NT2/D1 (cell line): ENCODE measurements around the gene SNW1.

Experiments used
- DNase-seq: peaks from one replicate; pipeline ENCODE4 v3.0.0-alpha.2; 2011; ENCODE audit warnings: low read depth, low spot score
- H3K27me3 ChIP-seq: 2 replicates; pipeline ENCODE4 v1.6.0; 2011; ENCODE audit warnings: mild to moderate bottlenecking; ENCODE audit not compliant: insufficient read length, insufficient read depth
- H3K36me3 ChIP-seq: 2 replicates; pipeline ENCODE4 v1.6.1; 2011; ENCODE audit warnings: mild to moderate bottlenecking, low read length, mixed read lengths; ENCODE audit not compliant: insufficient read depth, insufficient read length
- H3K4me1 ChIP-seq: 2 replicates; pipeline ENCODE4 v1.5.1; 2011; ENCODE audit not compliant: insufficient read depth, insufficient read length
- H3K4me3 ChIP-seq: 2 replicates; pipeline ENCODE4 v1.5.1; 2011; ENCODE audit warnings: low read depth; ENCODE audit not compliant: insufficient read length
- H3K9ac ChIP-seq: 2 replicates; pipeline ENCODE4 v1.6.0; 2011; ENCODE audit warnings: low read depth; ENCODE audit not compliant: insufficient read length
- H3K9me3 ChIP-seq: 2 replicates; pipeline ENCODE4 v1.5.1; 2011; ENCODE audit warnings: mild to moderate bottlenecking, low read length; ENCODE audit not compliant: insufficient read depth
- SUZ12 ChIP-seq: IDR thresholded peaks from 2 replicates; pipeline ENCODE4 v1.6.1; 2011; ENCODE audit not compliant: insufficient read length, insufficient read depth; ENCODE audit errors: extremely low read depth
- YY1 ChIP-seq: IDR thresholded peaks from 2 replicates; pipeline ENCODE4 v1.6.1; 2011; ENCODE audit not compliant: insufficient read length, insufficient read depth
- ZNF274 ChIP-seq: IDR thresholded peaks from 2 replicates; pipeline ENCODE4 v1.6.1; 2011; ENCODE audit warnings: mild to moderate bottlenecking, low read depth, low read length

Gene SNW1

GRCh38 chr14:77709412-77709811 is 51.5 kb downstream of the SNW1 start:
- H3K36me3 ChIP-seq: peaks cover 50% of the 10 kb centered on the region
- peak overlapping the region; percentile 95 for H3K9ac ChIP-seq
- H3K27me3 ChIP-seq: no peaks in the 10 kb centered on the region
- no peaks in the 10 kb centered on the region for H3K4me1 ChIP-seq
- H3K4me3 ChIP-seq: peak overlapping the region; percentile 99
- no peaks in the 10 kb centered on the region for H3K9me3 ChIP-seq
- DNase-seq: no peak
- TF ChIP-seq YY1: no peak
- no peak for TF ChIP-seq SUZ12
- no peak for TF ChIP-seq ZNF274

GRCh38 chr14:77708749-77709148 is 52.2 kb downstream of the SNW1 start:
- TF ChIP-seq SUZ12 (no peak), ZNF274 (no peak), YY1 (no peak)
- peaks cover 50% of the 10 kb centered on the region for H3K36me3 ChIP-seq
- no peaks in the 10 kb centered on the region for H3K4me1 ChIP-seq
- no peaks in the 10 kb centered on the region for H3K9me3 ChIP-seq
- DNase-seq: no peak
- H3K27me3 ChIP-seq: no peaks in the 10 kb centered on the region
- peak overlapping the region; percentile 99 for H3K4me3 ChIP-seq
- peak overlapping the region; percentile 95 for H3K9ac ChIP-seq

GRCh38 chr14:77707724-77708408 is 53.1 kb downstream of the SNW1 start, which contains the start of the genes ALKBH1 and SLIRP:
Gene ALKBH1 (minus strand): TSS chr14:77708023. CDS start chr14:77708004, 19 bp downstream.
Gene SLIRP (plus strand): TSS chr14:77708103. CDS start chr14:77708112, 9 bp downstream.
- Histone ChIP-seq H3K9me3 (no peaks in the 10 kb centered on the region), H3K36me3 (peaks cover 47% of the 10 kb centered on the region), H3K4me1 (no peaks in the 10 kb centered on the region), H3K4me3 (peak within 1 kb of the TSS; percentile 99), H3K27me3 (no peaks in the 10 kb centered on the region), H3K9ac (peak within 1 kb of the TSS; percentile 95)
- TF ChIP-seq ZNF274 (no peak), YY1 (peak; percentile 68), SUZ12 (no peak)
- DNase-seq: peak; percentile 52

- DNase-seq: peak; percentile 6
- Histone ChIP-seq H3K27me3 (no peaks in the 10 kb centered on the region), H3K9me3 (no peaks in the 10 kb centered on the region), H3K36me3 (peaks cover 46% of the 10 kb centered on the region), H3K4me3 (peak overlapping the region; percentile 99), H3K9ac (peak overlapping the region; percentile 95), H3K4me1 (no peaks in the 10 kb centered on the region)
- TF ChIP-seq YY1: no peak
- no peak for TF ChIP-seq SUZ12
- TF ChIP-seq ZNF274: no peak
Observed at GRCh38 chr14:77707355-77707723, 53.6 kb downstream of the SNW1 start.

GRCh38 chr14:77691259-77691658 is 69.7 kb downstream of the SNW1 start:
- TF ChIP-seq SUZ12: no peak
- TF ChIP-seq YY1: no peak
- no peak for TF ChIP-seq ZNF274
- Histone ChIP-seq H3K9ac (no peak overlapping the region), H3K27me3 (no peaks in the 10 kb centered on the region), H3K4me3 (no peak overlapping the region), H3K4me1 (no peaks in the 10 kb centered on the region), H3K36me3 (peaks cover 49% of the 10 kb centered on the region), H3K9me3 (no peaks in the 10 kb centered on the region)
- DNase-seq: no peak

GRCh38 chr14:77682158-77682553 is 78.8 kb downstream of the SNW1 start:
- H3K4me3 ChIP-seq: no peak overlapping the region
- no peak for TF ChIP-seq ZNF274
- TF ChIP-seq SUZ12: no peak
- TF ChIP-seq YY1: no peak
- H3K36me3 ChIP-seq: peaks cover 46% of the 10 kb centered on the region
- H3K9me3 ChIP-seq: no peaks in the 10 kb centered on the region
- no peaks in the 10 kb centered on the region for H3K27me3 ChIP-seq
- no peak overlapping the region for H3K9ac ChIP-seq
- DNase-seq: no peak
- H3K4me1 ChIP-seq: no peaks in the 10 kb centered on the region

GRCh38 chr14:77681196-77682157 is 79.5 kb downstream of the SNW1 start:
- no peaks in the 10 kb centered on the region for H3K27me3 ChIP-seq
- TF ChIP-seq ZNF274: no peak
- TF ChIP-seq SUZ12: no peak
- TF ChIP-seq YY1: no peak
- H3K36me3 ChIP-seq: peaks cover 40% of the 10 kb centered on the region
- H3K4me3 ChIP-seq: no peak overlapping the region
- no peaks in the 10 kb centered on the region for H3K4me1 ChIP-seq
- no peak overlapping the region for H3K9ac ChIP-seq
- H3K9me3 ChIP-seq: no peaks in the 10 kb centered on the region
- DNase-seq: no peak
